HUES6 (cell line): ENCODE measurements around the gene CACNG4.

ENCODE experiments used
- H3K27ac ChIP-seq: 2 replicates; pipeline ENCODE4 v1.7.0; 2013; ENCODE audit warnings: low read depth, mild to moderate bottlenecking, low read length, inconsistent platforms
- H3K27me3 ChIP-seq: 2 replicates; pipeline ENCODE4 v1.6.1; 2013; ENCODE audit warnings: low read length; ENCODE audit not compliant: control insufficient read depth, insufficient read depth
- H3K36me3 ChIP-seq: 2 replicates; pipeline ENCODE4 v1.6.1; 2013; ENCODE audit warnings: low read length; ENCODE audit not compliant: control insufficient read depth, insufficient read depth
- H3K4me1 ChIP-seq: 2 replicates; pipeline ENCODE4 v1.6.1; 2013; ENCODE audit warnings: low read length; ENCODE audit not compliant: control insufficient read depth, insufficient read depth
- H3K4me3 ChIP-seq: 2 replicates; pipeline ENCODE4 v1.5.1; 2013; ENCODE audit warnings: low read depth, low read length
- H3K9ac ChIP-seq: one replicate; pipeline ENCODE4 v1.6.1; 2013; ENCODE audit warnings: mild to moderate bottlenecking, low read length
- H3K9me3 ChIP-seq: 2 replicates; pipeline ENCODE4 v1.6.1; 2013; ENCODE audit warnings: low read depth, low read length; ENCODE audit not compliant: control insufficient read depth, insufficient read depth

The CACNG4 gene

GRCh38 chr17:66985338-66986237, 21.1 kb downstream of the CACNG4 start:
- Histone ChIP-seq H3K4me1 (no peaks in the 10 kb centered on the region), H3K36me3 (no peaks in the 10 kb centered on the region), H3K27ac (no peak overlapping the region), H3K9me3 (0 out of 2 replicates have a peak, but pooled peaks cover 3% of the 10 kb centered on the region), H3K4me3 (no peak overlapping the region), H3K9ac (no peak overlapping the region), H3K27me3 (no peaks in the 10 kb centered on the region; the same call in 1 of the 2 replicates)

- Histone ChIP-seq H3K27me3 (no peaks in the 10 kb centered on the region; the same call in 1 of the 2 replicates), H3K9ac (no peak overlapping the region), H3K36me3 (no peaks in the 10 kb centered on the region), H3K9me3 (0 out of 2 replicates have a peak, but pooled peaks cover 3% of the 10 kb centered on the region), H3K4me3 (no peak overlapping the region), H3K27ac (no peak overlapping the region), H3K4me1 (no peaks in the 10 kb centered on the region)
Measured at GRCh38 chr17:66986659-66987058, 22.2 kb downstream of the CACNG4 start.

GRCh38 chr17:66987059-66987616, 22.6 kb downstream of the CACNG4 start:
- no peaks in the 10 kb centered on the region for H3K4me1 ChIP-seq

DNA sequence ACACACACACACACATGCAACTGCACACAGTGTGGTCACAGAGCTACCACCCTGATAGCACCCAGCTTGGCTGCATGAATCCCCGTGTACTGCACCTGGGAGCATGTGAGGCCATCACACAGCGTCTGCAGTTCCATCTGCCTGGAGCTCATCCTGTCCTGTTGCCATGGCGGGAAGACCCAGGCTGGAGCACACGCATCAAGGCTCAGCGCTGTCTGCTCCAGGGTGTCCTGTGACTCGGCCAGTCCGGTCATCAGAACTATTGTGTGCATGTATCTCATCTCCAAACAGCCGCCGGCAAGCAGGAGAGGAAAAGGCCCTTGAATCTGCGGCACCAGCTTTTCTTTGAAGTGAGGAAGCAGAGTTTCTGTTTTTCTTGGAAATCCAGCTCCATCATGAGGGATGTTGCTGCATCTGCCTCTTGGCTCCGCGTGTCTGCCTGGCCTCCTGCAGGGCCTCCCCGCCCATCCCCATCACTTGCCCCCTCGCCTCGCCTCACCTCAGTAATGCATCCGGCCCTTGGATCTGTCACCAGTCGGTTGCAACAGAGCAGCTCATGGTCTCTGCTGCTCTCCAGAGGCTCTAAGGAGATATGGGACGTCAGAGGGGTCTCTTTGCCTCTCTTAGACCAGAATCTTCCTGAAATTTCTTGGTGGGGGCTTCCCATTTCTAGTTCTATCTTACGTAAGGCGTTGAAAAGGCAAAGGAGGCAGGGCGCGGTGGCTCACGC, 23.7 kb downstream of the CACNG4 start:
- no peak overlapping the region for H3K27ac ChIP-seq

More at GRCh38 chr17:66987059-66987616, 22.6 kb downstream of the CACNG4 start:
- no peaks in the 10 kb centered on the region; the same call in 1 of the 2 replicates for H3K27me3 ChIP-seq
- no peak overlapping the region for H3K9ac ChIP-seq
- no peaks in the 10 kb centered on the region for H3K36me3 ChIP-seq
- no peak overlapping the region for H3K27ac ChIP-seq
- H3K9me3 ChIP-seq: no peaks in the 10 kb centered on the region
- no peak overlapping the region for H3K4me3 ChIP-seq

DNA sequence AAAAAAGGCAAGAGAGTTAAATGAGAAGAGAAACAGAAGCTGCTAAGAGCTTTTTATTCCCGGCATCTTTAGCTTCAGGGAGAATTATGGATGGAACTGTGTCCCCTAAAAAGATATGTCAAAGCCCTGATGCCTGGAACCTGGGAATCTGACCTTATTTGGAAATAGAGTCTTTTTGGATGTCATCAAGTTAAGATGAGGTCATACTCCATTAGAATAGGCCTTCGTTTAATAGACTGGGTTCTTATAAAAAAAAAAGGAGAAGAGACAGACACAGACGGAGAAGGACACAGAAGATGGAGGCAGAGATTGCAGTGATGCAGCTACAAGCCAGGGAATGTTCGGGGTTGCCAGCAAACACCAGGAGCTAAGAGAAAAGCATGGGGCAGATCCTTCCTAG, 24.6 kb downstream of the CACNG4 start:
- Histone ChIP-seq H3K27ac (no peak overlapping the region), H3K27me3 (no peaks in the 10 kb centered on the region; the same call in 1 of the 2 replicates), H3K4me1 (no peaks in the 10 kb centered on the region), H3K4me3 (no peak overlapping the region), H3K9ac (no peak overlapping the region), H3K9me3 (no peaks in the 10 kb centered on the region), H3K36me3 (no peaks in the 10 kb centered on the region)

More for the DNA sequence above, 23.7 kb downstream of the CACNG4 start:
- Histone ChIP-seq H3K27me3 (no peaks in the 10 kb centered on the region; the same call in 1 of the 2 replicates), H3K4me3 (no peak overlapping the region), H3K9me3 (no peaks in the 10 kb centered on the region), H3K9ac (no peak overlapping the region), H3K4me1 (no peaks in the 10 kb centered on the region), H3K36me3 (no peaks in the 10 kb centered on the region)

DNA sequence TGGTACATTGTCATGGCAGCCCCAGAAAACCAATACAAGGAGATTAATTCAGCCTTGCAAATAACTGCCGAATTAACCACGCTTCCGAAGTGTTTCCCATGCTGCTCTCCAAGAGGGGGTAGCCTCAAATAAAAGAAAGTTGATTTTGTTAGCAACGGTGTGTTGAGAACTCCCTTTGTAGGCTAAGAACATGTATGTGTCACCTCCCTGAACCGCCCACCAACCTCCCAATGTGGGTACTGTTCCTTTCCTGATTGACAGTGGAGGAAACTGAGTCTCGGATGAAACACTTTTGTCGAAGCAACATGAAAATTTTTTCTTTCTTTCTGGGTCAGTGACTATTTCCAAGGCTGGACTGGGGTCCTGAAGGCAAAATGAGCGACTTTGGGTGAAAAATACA, 25.1 kb downstream of the CACNG4 start:
- Histone ChIP-seq H3K4me3 (no peak overlapping the region), H3K9ac (no peak overlapping the region), H3K27ac (no peak overlapping the region), H3K9me3 (no peaks in the 10 kb centered on the region), H3K4me1 (no peaks in the 10 kb centered on the region), H3K27me3 (no peaks in the 10 kb centered on the region; the same call in 1 of the 2 replicates), H3K36me3 (no peaks in the 10 kb centered on the region)

GRCh38 chr17:66990047-66990446, 25.5 kb downstream of the CACNG4 start:
- Histone ChIP-seq H3K9me3 (no peaks in the 10 kb centered on the region), H3K4me3 (no peak overlapping the region), H3K27me3 (no peaks in the 10 kb centered on the region; the same call in 1 of the 2 replicates), H3K27ac (no peak overlapping the region), H3K9ac (no peak overlapping the region), H3K36me3 (no peaks in the 10 kb centered on the region), H3K4me1 (no peaks in the 10 kb centered on the region)

- Histone ChIP-seq H3K9me3 (no peaks in the 10 kb centered on the region), H3K27me3 (no peaks in the 10 kb centered on the region; the same call in 1 of the 2 replicates), H3K9ac (no peak overlapping the region), H3K27ac (no peak overlapping the region), H3K36me3 (no peaks in the 10 kb centered on the region), H3K4me3 (no peak overlapping the region), H3K4me1 (no peaks in the 10 kb centered on the region)
Measured at GRCh38 chr17:66992911-66993442, 28.5 kb downstream of the CACNG4 start.

DNA sequence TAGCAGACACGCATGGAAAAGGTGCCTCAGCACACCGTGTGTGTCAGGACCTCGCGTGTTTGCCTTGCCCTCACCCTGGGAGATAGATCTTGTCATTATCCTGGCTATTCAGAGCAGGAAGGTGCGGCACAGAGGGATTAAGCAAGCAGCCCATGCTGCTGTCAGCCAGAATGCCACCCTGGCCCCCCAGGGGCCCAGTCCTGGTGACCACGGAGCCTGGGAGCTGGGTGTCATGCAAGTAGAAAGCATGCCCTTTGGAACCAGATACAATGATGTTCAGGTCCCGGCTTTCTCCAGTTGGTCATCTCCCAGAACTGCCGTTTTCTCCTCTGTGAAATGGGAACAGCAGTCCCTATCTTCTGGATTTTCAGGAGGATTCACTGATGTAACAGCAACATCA, 29.9 kb downstream of the CACNG4 start:
- H3K4me3 ChIP-seq: no peak overlapping the region
- H3K9me3 ChIP-seq: no peaks in the 10 kb centered on the region
- H3K27ac ChIP-seq: no peak overlapping the region
- H3K4me1 ChIP-seq: no peaks in the 10 kb centered on the region
- no peaks in the 10 kb centered on the region for H3K36me3 ChIP-seq
- no peak overlapping the region for H3K9ac ChIP-seq
- H3K27me3 ChIP-seq: no peaks in the 10 kb centered on the region

DNA sequence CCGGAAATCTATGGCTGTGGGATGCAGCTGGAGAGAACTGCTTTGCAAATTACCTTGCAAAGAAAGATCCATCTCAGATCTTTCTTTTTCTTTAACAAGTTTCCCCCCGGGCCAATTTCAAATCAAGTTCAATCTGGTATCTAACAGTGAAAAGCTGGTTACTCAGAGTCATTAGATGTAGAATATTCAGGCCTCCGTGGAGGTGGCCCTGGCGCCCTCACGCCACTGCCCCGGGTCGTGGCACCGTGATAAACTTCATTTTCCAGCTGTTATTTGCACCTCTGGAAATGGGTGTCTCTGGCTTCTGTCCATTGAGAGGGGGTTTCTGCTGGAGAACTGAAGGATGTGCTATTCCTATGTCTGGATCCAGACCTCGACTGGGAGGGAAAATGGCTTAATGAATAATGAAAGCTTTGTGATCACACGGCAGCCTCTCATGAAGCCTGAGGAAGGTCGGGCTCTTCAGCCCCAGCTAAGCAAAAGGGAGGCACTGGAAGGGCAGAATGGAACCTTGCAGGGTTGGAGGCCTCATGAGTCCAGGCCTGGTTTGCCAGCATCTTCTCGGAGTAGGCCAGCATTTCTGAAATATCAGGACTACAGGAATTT, 30.5 kb downstream of the CACNG4 start:
- Histone ChIP-seq H3K9ac (no peak overlapping the region), H3K4me1 (no peaks in the 10 kb centered on the region), H3K4me3 (no peak overlapping the region), H3K36me3 (no peaks in the 10 kb centered on the region), H3K27me3 (no peaks in the 10 kb centered on the region), H3K9me3 (no peaks in the 10 kb centered on the region), H3K27ac (no peak overlapping the region)
